CD4-positive, alpha-beta memory T cell (primary cell): ENCODE data around the gene PARL. TPM values are rescaled to one million over a fixed set of nuclear protein-coding genes. Genes with fewer than 3 reads are reported as not detected.
"Not testable (repeated sequence)": the region's sequence is repeated elsewhere in the genome, so short reads cannot be mapped to it uniquely, and the experiment has no call there.

Source experiments
- CTCF ChIA-PET: fragments of 350-600 bp; sonication (Branson Sonifier 250); formaldehyde crosslinking; loops from one replicate; lab custom pipeline; 2021; ENCODE audit warnings: inconsistent platforms; ENCODE audit not compliant: partially characterized antibody; lab: Charles Lee
- POLR2A ChIA-PET: fragments of 350-600 bp; sonication (Branson Sonifier 250); formaldehyde crosslinking; loops from one replicate; lab custom pipeline; 2021; ENCODE audit not compliant: partially characterized antibody; lab: Charles Lee
- DNase-seq, 5 donors: peaks; one replicate each; pipeline versions ENCODE4 v3.0.0 to v3.0.0-alpha.2; 2020 to 2022; ENCODE audit warnings: mixed read lengths in 1 of 5
- H3K27ac ChIP-seq: one replicate; pipeline ENCODE4 v1.7.0; 2013; ENCODE audit warnings: low read depth, low read length
- H3K27me3 ChIP-seq: 2 replicates; pipeline ENCODE4 v1.7.0; 2013; ENCODE audit warnings: mild to moderate bottlenecking, low read length, moderate library complexity; ENCODE audit not compliant: insufficient read depth
- H3K36me3 ChIP-seq: 2 replicates; pipeline ENCODE4 v1.7.0; 2013; ENCODE audit warnings: mild to moderate bottlenecking, low read length, moderate library complexity; ENCODE audit not compliant: insufficient read depth
- H3K4me1 ChIP-seq: 2 replicates; pipeline ENCODE4 v1.7.0; 2013; ENCODE audit warnings: mild to moderate bottlenecking, low read length, moderate library complexity; ENCODE audit not compliant: insufficient read depth
- H3K4me3 ChIP-seq, 2 donors: one replicate each; pipeline ENCODE4 v1.7.0; 2013; ENCODE audit warnings: low read length in 2 of 2, mild to moderate bottlenecking in 1 of 2
- H3K9me3 ChIP-seq, 2 donors: one replicate each; pipeline ENCODE4 v1.7.0; 2013; ENCODE audit warnings: low read length in 2 of 2, control low read depth in 1 of 2; ENCODE audit not compliant: control insufficient read depth in 1 of 2
- H3K27ac Mint-ChIP-seq, 7 donors: one replicate each; pipeline ENCODE4 v1.8.0; 2020 to 2021; ENCODE audit warnings: mixed read lengths in 7 of 7, mild to moderate bottlenecking in 6 of 7, inconsistent platforms in 3 of 7, moderate library complexity in 3 of 7
- H3K27me3 Mint-ChIP-seq, 2 donors: one replicate each; pipeline ENCODE4 v1.8.0; 2020 to 2021; ENCODE audit warnings: mixed read lengths in 2 of 2
- H3K36me3 Mint-ChIP-seq, 2 donors: one replicate each; pipeline ENCODE4 v1.8.0; 2020 to 2021; ENCODE audit warnings: mixed read lengths in 2 of 2, inconsistent platforms in 1 of 2, mild to moderate bottlenecking in 1 of 2
- H3K4me1 Mint-ChIP-seq, 4 donors: one replicate each; pipeline ENCODE4 v1.8.0; 2020 to 2021; ENCODE audit warnings: mixed read lengths in 4 of 4, mild to moderate bottlenecking in 1 of 4
- H3K4me3 Mint-ChIP-seq, 8 donors: one replicate each; pipeline ENCODE4 v1.8.0; 2020 to 2021; ENCODE audit warnings: mixed read lengths in 8 of 8, mild to moderate bottlenecking in 7 of 8, moderate library complexity in 6 of 8, inconsistent platforms in 3 of 8
- H3K9me3 Mint-ChIP-seq, 8 donors: one replicate each; pipeline ENCODE4 v1.8.0; 2020 to 2021; ENCODE audit warnings: mixed read lengths in 8 of 8, mild to moderate bottlenecking in 5 of 8, inconsistent platforms in 3 of 8, moderate library complexity in 1 of 8
- intact Hi-C: fragments of 100-400 bp; cut with micrococcal nuclease; formaldehyde crosslinking; loops from one replicate; pipeline ENCODE4 v1.15.1; 2023
- polyA plus RNA-seq, 2 donors: library from polyadenylated mRNA; unstranded; fragments of 300-500 nt; fragmentation: Illumina TruSeq; gene quantifications; one replicate each; pipeline ENCODE4 v1.2.3, GENCODE V29; 2021
- total RNA-seq, 2 experiments: library from RNA; stranded (reverse); gene quantifications; one replicate each; pipeline ENCODE4 v1.2.3, GENCODE V29; 2021

PARL gene
- total and polyA plus RNA-seq, 4 experiments from 2014 or later = 46.9 to 168 (median 75.1) TPM

- no peaks in the 10 kb centered on the region for H3K4me1 Mint-ChIP-seq
- H3K27ac Mint-ChIP-seq = peak overlapping the region in 1 of 7 donors; percentile 56
- intact Hi-C loops = no loop called here
- H3K27me3 Mint-ChIP-seq = no peaks in the 10 kb centered on the region
- H3K36me3 ChIP-seq = peaks cover 40% of the 10 kb centered on the region
- H3K27ac ChIP-seq = no peak overlapping the region
- DNase-seq = no peak
- H3K4me1 ChIP-seq = no peaks in the 10 kb centered on the region
- H3K4me3 Mint-ChIP-seq = no peak overlapping the region
- ChIA-PET POLR2A (no interaction called here), CTCF (interaction anchor here (1.1 kb wide), 1 partner anchor 26 kb away, joined by 4 read pairs; no protein-coding TSS in a partner anchor)
- no peak overlapping the region for H3K4me3 ChIP-seq
- no peaks in the 10 kb centered on the region for H3K9me3 Mint-ChIP-seq
- peaks cover 48 to 65% of the 10 kb centered on the region in 2 donors for H3K36me3 Mint-ChIP-seq
- no peaks in the 10 kb centered on the region for H3K9me3 ChIP-seq
- H3K27me3 ChIP-seq = no peaks in the 10 kb centered on the region
Measured at GRCh38 chr3:183797996-183798395, 86.7 kb downstream of the PARL start.

- H3K36me3 ChIP-seq = peaks cover 29% of the 10 kb centered on the region
- Mint-ChIP-seq H3K4me3 (no peak overlapping the region), H3K27me3 (no peaks in the 10 kb centered on the region), H3K27ac (no peak overlapping the region), H3K4me1 (peaks cover 0 to 2% (median 0%) of the 10 kb centered on the region in 4 donors), H3K36me3 (peaks cover 47 to 62% of the 10 kb centered on the region in 2 donors), H3K9me3 (no peaks in the 10 kb centered on the region)
- ChIA-PET CTCF (interaction anchor here (0.7 kb wide), 1 partner anchor 24 kb away, joined by 3 read pairs; no protein-coding TSS in a partner anchor), POLR2A (no interaction called here)
- no peak for DNase-seq
- intact Hi-C loops = no loop called here
- H3K4me1 ChIP-seq = no peaks in the 10 kb centered on the region
- H3K27ac ChIP-seq = no peak overlapping the region
- no peaks in the 10 kb centered on the region for H3K27me3 ChIP-seq
- H3K4me3 ChIP-seq = no peak overlapping the region
- no peaks in the 10 kb centered on the region for H3K9me3 ChIP-seq
Measured at GRCh38 chr3:183796372-183796771, 88.3 kb downstream of the PARL start.

- CTCF ChIA-PET = no interaction called here
- H3K4me3 Mint-ChIP-seq = no peak overlapping the region
- peaks cover 20% of the 10 kb centered on the region for H3K36me3 ChIP-seq
- H3K27me3 Mint-ChIP-seq = no peaks in the 10 kb centered on the region
- no peaks in the 10 kb centered on the region for H3K4me1 ChIP-seq
- H3K27me3 ChIP-seq = no peaks in the 10 kb centered on the region
- no peaks in the 10 kb centered on the region for H3K9me3 Mint-ChIP-seq
- H3K27ac Mint-ChIP-seq = no peak overlapping the region
- POLR2A ChIA-PET = no interaction called here
- H3K9me3 ChIP-seq = no peaks in the 10 kb centered on the region
- H3K36me3 Mint-ChIP-seq = peaks cover 48 to 63% of the 10 kb centered on the region in 2 donors
- peaks cover 0 to 3% (median 2%) of the 10 kb centered on the region in 4 donors for H3K4me1 Mint-ChIP-seq
- DNase-seq = no peak
- intact Hi-C loops = no loop called here
- H3K27ac ChIP-seq = no peak overlapping the region
- H3K4me3 ChIP-seq = no peak overlapping the region
Measured at GRCh38 chr3:183794452-183794851, 90.2 kb downstream of the PARL start.

GRCh38 chr3:183792976-183793375 lies 91.7 kb downstream of the PARL start:
- Histone ChIP-seq H3K27ac (no peak overlapping the region), H3K4me1 (no peaks in the 10 kb centered on the region), H3K27me3 (no peaks in the 10 kb centered on the region), H3K36me3 (peaks cover 11% of the 10 kb centered on the region), H3K9me3 (no peaks in the 10 kb centered on the region), H3K4me3 (no peak overlapping the region)
- peaks cover 5 to 12% (median 7%) of the 10 kb centered on the region in 4 donors for H3K4me1 Mint-ChIP-seq
- CTCF ChIA-PET = no interaction called here
- intact Hi-C loops = no loop called here
- POLR2A ChIA-PET = no interaction called here
- no peak overlapping the region for H3K4me3 Mint-ChIP-seq
- DNase-seq = no peak
- H3K27ac Mint-ChIP-seq = no peak overlapping the region
- H3K27me3 Mint-ChIP-seq = no peaks in the 10 kb centered on the region
- no peaks in the 10 kb centered on the region for H3K9me3 Mint-ChIP-seq
- peaks cover 49 to 64% of the 10 kb centered on the region in 2 donors for H3K36me3 Mint-ChIP-seq

- Mint-ChIP-seq H3K27me3 (no peaks in the 10 kb centered on the region), H3K27ac (peak overlapping the region in 2 of 7 donors; percentile 10 to 37), H3K4me3 (no peak overlapping the region), H3K4me1 (peaks cover 5 to 12% (median 7%) of the 10 kb centered on the region in 4 donors), H3K36me3 (peaks cover 53 to 68% of the 10 kb centered on the region in 2 donors), H3K9me3 (no peaks in the 10 kb centered on the region)
- H3K36me3 ChIP-seq = peaks cover 18% of the 10 kb centered on the region
- POLR2A ChIA-PET = no interaction called here
- no peak for DNase-seq
- no peaks in the 10 kb centered on the region for H3K9me3 ChIP-seq
- no peaks in the 10 kb centered on the region for H3K4me1 ChIP-seq
- no peaks in the 10 kb centered on the region for H3K27me3 ChIP-seq
- H3K27ac ChIP-seq = no peak overlapping the region
- CTCF ChIA-PET = interaction anchor here (1.1 kb wide), 1 partner anchor 23 kb away, joined by 3 read pairs; no protein-coding TSS in a partner anchor
- no peak overlapping the region for H3K4me3 ChIP-seq
- intact Hi-C loops = no loop called here
Measured at GRCh38 chr3:183790700-183791099, 94.0 kb downstream of the PARL start.

GRCh38 chr3:183789826-183790225 lies 94.9 kb downstream of the PARL start:
- no peaks in the 10 kb centered on the region for H3K27me3 ChIP-seq
- Mint-ChIP-seq H3K36me3 (peaks cover 54 to 70% of the 10 kb centered on the region in 2 donors), H3K27ac (no peak overlapping the region), H3K4me1 (peaks cover 5 to 12% (median 7%) of the 10 kb centered on the region in 4 donors), H3K9me3 (no peaks in the 10 kb centered on the region), H3K27me3 (no peaks in the 10 kb centered on the region), H3K4me3 (no peak overlapping the region)
- intact Hi-C loops = no loop called here
- H3K4me1 ChIP-seq = no peaks in the 10 kb centered on the region
- H3K9me3 ChIP-seq = no peaks in the 10 kb centered on the region
- H3K27ac ChIP-seq = no peak overlapping the region
- DNase-seq = no peak
- ChIA-PET CTCF (interaction anchor here (1.8 kb wide), 1 partner anchor 23 kb away, joined by 10 read pairs; no protein-coding TSS in a partner anchor), POLR2A (no interaction called here)
- peaks cover 18% of the 10 kb centered on the region for H3K36me3 ChIP-seq
- no peak overlapping the region for H3K4me3 ChIP-seq

- intact Hi-C loops, H3K4me1 ChIP-seq, H3K4me3 ChIP-seq, H3K9me3 Mint-ChIP-seq, H3K27me3 ChIP-seq, DNase-seq, H3K4me3 Mint-ChIP-seq, H3K9me3 ChIP-seq, H3K27ac ChIP-seq, H3K27me3 Mint-ChIP-seq: not testable (repeated sequence)
- CTCF ChIA-PET = interaction anchor here (0.8 kb wide), 1 partner anchor 17 kb away, joined by 3 read pairs; no protein-coding TSS in a partner anchor
- POLR2A ChIA-PET = interaction anchor here (0.6 kb wide), 1 partner anchor 111 kb away, joined by 6 read pairs; no protein-coding TSS in a partner anchor
- H3K36me3 ChIP-seq = peaks cover 29% of the 10 kb centered on the region
- Mint-ChIP-seq H3K27ac (peak overlapping the region in 1 of 7 donors; percentile 35), H3K36me3 (peaks cover 54 to 73% of the 10 kb centered on the region in 2 donors), H3K4me1 (peaks cover 5 to 12% (median 5%) of the 10 kb centered on the region in 4 donors)
Measured at GRCh38 chr3:183784503-183784902, 100.2 kb downstream of the PARL start.
